Spleen (tissue), 7 donors: Measurements from ENCODE around the gene COL1A2.

Experiments
- CTCF ChIP-seq, 11 experiments: fragments of 200-600 bp in 7 of 11; fragments of 450-650 bp in 4 of 11; sonication (generic) in 4 of 11; IDR thresholded peaks in 8 of 11; conservative IDR thresholded peaks in 3 of 11; 1 replicate in 7 of 11; 2 replicates in 4 of 11; pipeline versions ENCODE4 v1.4.0 to v1.8.0; 2016 to 2021; ENCODE audit warnings: antibody characterized with exemption in 11 of 11, inconsistent platforms in 4 of 11, mild to moderate bottlenecking in 1 of 11
- POLR2A ChIP-seq, 3 donors: fragments of 450-650 bp; IDR thresholded peaks; one replicate each; pipeline ENCODE4 v1.5.1; 2017; ENCODE audit warnings: antibody characterized with exemption in 3 of 3, mild to moderate bottlenecking in 1 of 3
- POLR2AphosphoS5 ChIP-seq, 3 donors: sonication (generic); formaldehyde crosslinking; IDR thresholded peaks; one replicate each; pipeline ENCODE4 v1.5.1; 2017; ENCODE audit warnings: antibody characterized with exemption in 3 of 3
- donor health status: DM: no; HTN: no; CAD: no; lungs with moderate emphysema.
- donor health status: DM: no; HTN: no; CAD: no.
- donor health status: DM: no; HTN: no; CAD: no.

- no peak for TF ChIP-seq POLR2AphosphoS5 (IDR thresholded peaks at IDR 0.05)
- TF ChIP-seq CTCF (IDR thresholded peaks at IDR 0.05 in 8 of 11, conservative IDR thresholded peaks at IDR 0.05 in 3 of 11): no peak
- TF ChIP-seq POLR2A (IDR thresholded peaks at IDR 0.05): no peak
Measured at GRCh38 chr7:94431619-94432280, 37.1 kb downstream of the COL1A2 start.
